HL-60 (cell line): ENCODE results near the gene HOXB13.

ENCODE experiments used
- CTCF ChIP-seq: IDR thresholded peaks from one replicate; pipeline ENCODE4 v1.5.1; 2011; ENCODE audit warnings: low read length, control low read depth, inconsistent platforms; ENCODE audit not compliant: insufficient read depth
- GABPA ChIP-seq: IDR thresholded peaks from 2 replicates; pipeline ENCODE4 v1.6.1; 2012; ENCODE audit warnings: low read depth
- POLR2AphosphoS5 ChIP-seq: IDR thresholded peaks from 2 replicates; pipeline ENCODE4 v1.6.1; 2012; ENCODE audit warnings: low read depth
- REST ChIP-seq: IDR thresholded peaks from 2 replicates; pipeline ENCODE4 v1.6.1; 2012; ENCODE audit warnings: low read depth; ENCODE audit not compliant: insufficient replicate concordance

- TF ChIP-seq CTCF (no peak), REST (no peak), POLR2AphosphoS5 (no peak), GABPA (no peak)
Measured at GRCh38 chr17:48690655-48691054, 37.9 kb downstream of the HOXB13 start.
